ENCODE results near the gene BICC1. TPM values are rescaled to one million over a fixed set of nuclear protein-coding genes. Genes with fewer than 3 reads are reported as not detected.

BICC1 gene
- total RNA-seq, 6 experiments from 2014 or later = 55.6 to 67.7 (median 64.8) TPM

- no peak for TF ChIP-seq CTCF (IDR thresholded peaks at IDR 0.05)
- Mint-ChIP-seq H3K27ac (peak overlapping the region; percentile 21; the same call in 1 of the 2 replicates), H3K27me3 (ENCODE audit: insufficient read depth) (no peaks in the 10 kb centered on the region; the same call in 1 of the 2 replicates), H3K36me3 (ENCODE audit: low read depth) (peaks cover 12% of the 10 kb centered on the region), H3K9me3 (no peaks in the 10 kb centered on the region), H3K4me3 (no peak overlapping the region), H3K4me1 (ENCODE audit: low read depth) (peaks cover 69% of the 10 kb centered on the region)
- no peak for DNase-seq
Measured at GRCh38 chr10:58546137-58546536, 33.5 kb downstream of the BICC1 start.

GRCh38 chr10:58546722-58547445 lies 34.2 kb downstream of the BICC1 start:
- no peak overlapping the region for H3K4me3 Mint-ChIP-seq
- no peak for DNase-seq

GRCh38 chr10:58547963-58548362 lies 35.3 kb downstream of the BICC1 start:
- H3K4me1 Mint-ChIP-seq (ENCODE audit: low read depth) = peaks cover 70% of the 10 kb centered on the region
- no peak for TF ChIP-seq CTCF (IDR thresholded peaks at IDR 0.05)
- peaks cover 18% of the 10 kb centered on the region for H3K36me3 Mint-ChIP-seq (ENCODE audit: low read depth)
- no peaks in the 10 kb centered on the region for H3K9me3 Mint-ChIP-seq
- DNase-seq = no peak
- H3K27me3 Mint-ChIP-seq (ENCODE audit: insufficient read depth) = no peaks in the 10 kb centered on the region; the same call in 1 of the 2 replicates
- 0 out of 2 replicates have a peak overlapping the region, but pooled peaks have one; percentile 1 for H3K27ac Mint-ChIP-seq
- no peak overlapping the region for H3K4me3 Mint-ChIP-seq

More at GRCh38 chr10:58546722-58547445, 34.2 kb downstream of the BICC1 start:
- no peak for TF ChIP-seq CTCF (IDR thresholded peaks at IDR 0.05)
- no peaks in the 10 kb centered on the region; the same call in 1 of the 2 replicates for H3K27me3 Mint-ChIP-seq (ENCODE audit: insufficient read depth)
- H3K27ac Mint-ChIP-seq = no peak overlapping the region
- no peaks in the 10 kb centered on the region for H3K9me3 Mint-ChIP-seq
- H3K4me1 Mint-ChIP-seq (ENCODE audit: low read depth) = peaks cover 75% of the 10 kb centered on the region
- H3K36me3 Mint-ChIP-seq (ENCODE audit: low read depth) = peaks cover 12% of the 10 kb centered on the region

GRCh38 chr10:58554316-58554715 lies 41.6 kb downstream of the BICC1 start:
- H3K27ac Mint-ChIP-seq = no peak overlapping the region

GRCh38 chr10:58555170-58555929 lies 42.7 kb downstream of the BICC1 start:
- Mint-ChIP-seq H3K27ac (no peak overlapping the region), H3K27me3 (ENCODE audit: insufficient read depth) (no peaks in the 10 kb centered on the region; the same call in 1 of the 2 replicates), H3K4me1 (ENCODE audit: low read depth) (peaks cover 66% of the 10 kb centered on the region), H3K4me3 (no peak overlapping the region), H3K36me3 (ENCODE audit: low read depth) (peaks cover 38% of the 10 kb centered on the region), H3K9me3 (peaks cover 14% of the 10 kb centered on the region)
- no peak for TF ChIP-seq CTCF (IDR thresholded peaks at IDR 0.05)
- DNase-seq = no peak

More at GRCh38 chr10:58554316-58554715, 41.6 kb downstream of the BICC1 start:
- Mint-ChIP-seq H3K4me1 (ENCODE audit: low read depth) (peaks cover 58% of the 10 kb centered on the region), H3K36me3 (ENCODE audit: low read depth) (peaks cover 38% of the 10 kb centered on the region), H3K4me3 (no peak overlapping the region), H3K27me3 (ENCODE audit: insufficient read depth) (no peaks in the 10 kb centered on the region; the same call in 1 of the 2 replicates), H3K9me3 (peaks cover 14% of the 10 kb centered on the region)
- DNase-seq = no peak
- no peak for TF ChIP-seq CTCF (IDR thresholded peaks at IDR 0.05)
